ENCODE data around the gene ALLC.

Gene ALLC

DNA sequence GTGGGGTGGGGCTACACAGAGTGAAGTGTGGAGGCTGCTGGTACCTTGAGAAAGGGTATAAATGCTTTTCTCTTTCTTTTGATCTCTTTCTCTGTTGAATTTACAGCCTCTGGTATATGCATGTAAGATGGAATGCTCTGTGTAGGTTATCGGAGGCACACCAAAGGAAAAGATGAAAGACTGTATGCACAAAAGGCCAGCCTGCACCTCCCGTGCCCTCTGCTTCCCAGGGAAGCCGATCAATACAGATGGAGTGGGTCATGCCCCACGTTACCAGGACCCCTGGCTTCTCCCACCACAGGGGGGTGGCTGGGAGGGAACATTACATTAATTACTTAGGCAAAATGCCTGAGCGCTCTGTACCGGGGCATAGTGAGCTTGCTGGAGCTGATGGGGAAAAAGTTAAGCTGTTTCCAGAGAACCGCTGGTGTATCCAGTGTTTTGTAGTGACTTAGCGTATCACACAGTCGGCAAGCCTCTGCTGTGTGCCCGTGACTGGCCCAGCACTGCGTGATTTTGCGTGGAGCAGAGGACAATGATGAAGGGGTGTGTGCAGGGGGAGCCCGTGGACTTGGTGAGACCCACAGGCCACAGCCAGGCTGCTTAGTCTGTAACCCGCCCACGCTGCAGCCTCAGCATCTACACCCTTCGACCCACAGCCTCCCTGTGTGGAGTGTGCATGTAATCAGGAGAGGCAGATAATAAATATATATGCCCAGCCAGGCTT is 8.0 kb downstream of the ALLC start:
- no peaks in the 10 kb centered on the region for H3K36me3 ChIP-seq (ENCODE audit: control insufficient read depth in 2 of 2, insufficient read depth in 2 of 2, low read length in 2 of 2)
- no peaks in the 10 kb centered on the region for H3K4me1 ChIP-seq (ENCODE audit: control insufficient read depth in 2 of 2, insufficient read depth in 2 of 2, low read length in 2 of 2)
- H3K27me3 ChIP-seq (ENCODE audit: control insufficient read depth in 2 of 2, insufficient read depth in 2 of 2, low read length in 2 of 2) = no peaks in the 10 kb centered on the region
- no peak overlapping the region for H3K9ac ChIP-seq (ENCODE audit: low read depth in 1 of 2, low read length in 2 of 2)
- no peaks in the 10 kb centered on the region for H3K9me3 ChIP-seq (ENCODE audit: control insufficient read depth in 2 of 2, low read length in 2 of 2)
- H3K4me3 ChIP-seq (ENCODE audit: low read length in 2 of 2) = no peak overlapping the region
- no peak overlapping the region for H3K27ac ChIP-seq (ENCODE audit: low read depth in 2 of 2, low read length in 2 of 2)

DNA sequence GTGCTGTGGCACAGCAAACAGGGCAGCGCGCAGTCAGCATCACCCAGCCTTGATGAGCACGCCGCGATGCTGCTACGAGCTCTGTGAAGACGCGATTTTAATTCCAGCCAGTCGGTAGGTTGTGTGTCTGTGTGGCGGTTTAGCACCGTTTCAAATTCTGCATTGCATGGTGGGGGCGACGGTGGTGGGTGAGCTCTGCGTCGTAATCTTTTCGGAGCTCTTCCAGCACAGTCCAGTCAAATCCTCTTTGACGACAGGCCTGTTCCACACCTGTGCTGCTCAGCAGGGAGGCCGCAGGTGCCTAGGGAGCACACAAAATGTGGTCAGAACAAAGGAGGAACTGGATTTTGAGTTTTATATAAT is 8.6 kb downstream of the ALLC start:
- Histone ChIP-seq H3K4me1 (ENCODE audit: control insufficient read depth in 2 of 2, insufficient read depth in 2 of 2, low read length in 2 of 2) (no peaks in the 10 kb centered on the region), H3K27ac (ENCODE audit: low read depth in 2 of 2, low read length in 2 of 2) (no peak overlapping the region), H3K36me3 (ENCODE audit: control insufficient read depth in 2 of 2, insufficient read depth in 2 of 2, low read length in 2 of 2) (no peaks in the 10 kb centered on the region), H3K9me3 (ENCODE audit: control insufficient read depth in 2 of 2, low read length in 2 of 2) (no peaks in the 10 kb centered on the region), H3K27me3 (ENCODE audit: control insufficient read depth in 2 of 2, insufficient read depth in 2 of 2, low read length in 2 of 2) (no peaks in the 10 kb centered on the region), H3K9ac (ENCODE audit: low read depth in 1 of 2, low read length in 2 of 2) (no peak overlapping the region), H3K4me3 (ENCODE audit: low read length in 2 of 2) (no peak overlapping the region)

DNA sequence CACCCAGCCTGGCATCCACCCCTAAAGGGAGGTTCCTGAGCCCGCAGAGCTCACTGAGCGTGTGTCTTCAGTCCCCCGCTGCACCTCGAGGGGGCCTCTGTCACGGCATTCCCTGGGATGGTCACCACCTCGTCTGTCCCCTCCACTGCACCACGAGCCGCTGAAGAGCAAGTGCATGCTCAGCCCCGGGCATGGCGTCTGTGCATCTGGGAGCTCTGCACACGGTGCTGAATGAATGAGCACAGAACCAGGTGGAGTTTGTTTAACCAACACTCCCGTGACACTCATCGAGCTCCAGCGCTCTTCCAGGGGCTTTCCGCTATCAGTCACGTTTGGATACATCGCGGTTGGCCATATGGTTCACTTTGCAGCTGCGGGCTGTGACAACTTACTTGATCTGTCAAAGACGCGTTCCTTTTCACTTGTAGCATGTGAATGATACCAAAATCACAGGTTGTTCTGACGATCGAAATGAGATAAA is 9.2 kb downstream of the ALLC start:
- H3K9ac ChIP-seq (ENCODE audit: low read depth in 1 of 2, low read length in 2 of 2) = no peak overlapping the region
- no peaks in the 10 kb centered on the region for H3K36me3 ChIP-seq (ENCODE audit: control insufficient read depth in 2 of 2, insufficient read depth in 2 of 2, low read length in 2 of 2)
- no peaks in the 10 kb centered on the region for H3K9me3 ChIP-seq (ENCODE audit: control insufficient read depth in 2 of 2, low read length in 2 of 2)
- no peak overlapping the region for H3K4me3 ChIP-seq (ENCODE audit: low read length in 2 of 2)
- H3K27me3 ChIP-seq (ENCODE audit: control insufficient read depth in 2 of 2, insufficient read depth in 2 of 2, low read length in 2 of 2) = no peaks in the 10 kb centered on the region
- no peak overlapping the region for H3K27ac ChIP-seq (ENCODE audit: low read depth in 2 of 2, low read length in 2 of 2)
- H3K4me1 ChIP-seq (ENCODE audit: control insufficient read depth in 2 of 2, insufficient read depth in 2 of 2, low read length in 2 of 2) = no peaks in the 10 kb centered on the region

DNA sequence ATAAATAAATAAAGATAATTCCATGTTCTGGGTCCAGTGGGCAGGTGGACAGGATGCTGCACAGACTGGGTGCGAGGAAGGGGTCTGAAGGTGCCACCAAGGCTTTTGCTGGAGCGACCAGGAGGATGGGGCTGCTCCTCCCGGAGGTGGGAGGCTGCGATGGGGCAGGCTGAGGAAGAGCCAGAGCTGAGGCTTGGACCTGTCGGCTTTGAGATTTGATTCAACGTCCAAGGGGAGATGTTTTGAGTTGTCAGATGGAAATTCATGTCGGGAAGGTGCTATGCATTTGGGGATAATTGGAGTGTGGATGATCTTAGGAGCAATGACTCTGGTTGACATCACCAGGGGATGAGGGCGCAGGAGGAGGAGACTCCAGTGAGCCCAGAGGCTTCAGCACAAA is 11.7 kb downstream of the ALLC start:
- Histone ChIP-seq H3K27me3 (ENCODE audit: control insufficient read depth in 2 of 2, insufficient read depth in 2 of 2, low read length in 2 of 2) (no peaks in the 10 kb centered on the region), H3K27ac (ENCODE audit: low read depth in 2 of 2, low read length in 2 of 2) (no peak overlapping the region), H3K4me1 (ENCODE audit: control insufficient read depth in 2 of 2, insufficient read depth in 2 of 2, low read length in 2 of 2) (no peaks in the 10 kb centered on the region), H3K9me3 (ENCODE audit: control insufficient read depth in 2 of 2, low read length in 2 of 2) (no peaks in the 10 kb centered on the region), H3K4me3 (ENCODE audit: low read length in 2 of 2) (no peak overlapping the region), H3K9ac (ENCODE audit: low read depth in 1 of 2, low read length in 2 of 2) (no peak overlapping the region), H3K36me3 (ENCODE audit: control insufficient read depth in 2 of 2, insufficient read depth in 2 of 2, low read length in 2 of 2) (no peaks in the 10 kb centered on the region)

DNA sequence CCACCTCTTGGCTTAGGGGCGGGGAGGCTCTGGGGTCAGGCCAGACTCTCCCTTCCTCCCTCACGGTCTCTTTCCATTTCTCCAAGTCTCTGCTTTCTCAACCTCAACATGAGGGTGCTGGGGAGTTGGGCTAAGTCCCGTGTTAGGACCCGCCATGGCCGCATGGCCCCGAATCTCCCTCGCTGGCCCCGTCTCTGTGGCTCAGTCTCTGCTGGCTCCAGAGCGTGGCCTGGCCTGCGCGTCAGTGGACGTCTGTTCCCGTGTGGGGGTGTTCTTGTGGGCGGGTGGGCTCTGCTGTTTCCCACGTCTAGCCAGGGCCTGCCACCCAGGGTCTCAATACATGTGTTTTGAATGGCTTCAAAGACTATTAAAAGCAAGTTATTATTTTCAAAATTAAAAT is 12.4 kb downstream of the ALLC start:
- no peaks in the 10 kb centered on the region for H3K36me3 ChIP-seq (ENCODE audit: control insufficient read depth in 2 of 2, insufficient read depth in 2 of 2, low read length in 2 of 2)
- H3K9ac ChIP-seq (ENCODE audit: low read depth in 1 of 2, low read length in 2 of 2) = no peak overlapping the region
- no peaks in the 10 kb centered on the region for H3K4me1 ChIP-seq (ENCODE audit: control insufficient read depth in 2 of 2, insufficient read depth in 2 of 2, low read length in 2 of 2)
- H3K27ac ChIP-seq (ENCODE audit: low read depth in 2 of 2, low read length in 2 of 2) = no peak overlapping the region
- no peak overlapping the region for H3K4me3 ChIP-seq (ENCODE audit: low read length in 2 of 2)
- H3K9me3 ChIP-seq (ENCODE audit: control insufficient read depth in 2 of 2, low read length in 2 of 2) = no peaks in the 10 kb centered on the region
- H3K27me3 ChIP-seq (ENCODE audit: control insufficient read depth in 2 of 2, insufficient read depth in 2 of 2, low read length in 2 of 2) = no peaks in the 10 kb centered on the region

DNA sequence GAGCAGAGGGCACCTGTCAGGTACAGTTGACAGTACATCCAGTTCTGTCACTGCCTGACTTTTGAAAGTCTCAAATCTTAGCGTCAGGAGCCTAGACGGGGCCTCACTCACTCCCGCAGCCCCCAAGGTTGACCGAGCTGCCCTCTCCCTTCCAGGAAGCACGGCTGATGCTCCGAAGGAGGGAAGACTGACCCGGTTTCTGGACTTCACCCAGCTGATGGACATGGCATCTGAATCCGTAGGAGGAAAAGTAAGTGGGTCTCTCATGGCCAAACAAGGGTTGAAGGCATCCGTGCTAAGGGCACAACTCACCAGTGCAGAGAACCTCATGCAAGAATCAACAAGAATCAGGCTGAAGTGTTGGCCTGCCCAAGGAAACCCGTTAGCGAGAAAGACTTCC is 12.9 kb downstream of the ALLC start:
- Histone ChIP-seq H3K9ac (ENCODE audit: low read depth in 1 of 2, low read length in 2 of 2) (no peak overlapping the region), H3K4me1 (ENCODE audit: control insufficient read depth in 2 of 2, insufficient read depth in 2 of 2, low read length in 2 of 2) (no peaks in the 10 kb centered on the region), H3K9me3 (ENCODE audit: control insufficient read depth in 2 of 2, low read length in 2 of 2) (no peaks in the 10 kb centered on the region), H3K36me3 (ENCODE audit: control insufficient read depth in 2 of 2, insufficient read depth in 2 of 2, low read length in 2 of 2) (no peaks in the 10 kb centered on the region), H3K4me3 (ENCODE audit: low read length in 2 of 2) (no peak overlapping the region), H3K27me3 (ENCODE audit: control insufficient read depth in 2 of 2, insufficient read depth in 2 of 2, low read length in 2 of 2) (no peaks in the 10 kb centered on the region), H3K27ac (ENCODE audit: low read depth in 2 of 2, low read length in 2 of 2) (no peak overlapping the region)

DNA sequence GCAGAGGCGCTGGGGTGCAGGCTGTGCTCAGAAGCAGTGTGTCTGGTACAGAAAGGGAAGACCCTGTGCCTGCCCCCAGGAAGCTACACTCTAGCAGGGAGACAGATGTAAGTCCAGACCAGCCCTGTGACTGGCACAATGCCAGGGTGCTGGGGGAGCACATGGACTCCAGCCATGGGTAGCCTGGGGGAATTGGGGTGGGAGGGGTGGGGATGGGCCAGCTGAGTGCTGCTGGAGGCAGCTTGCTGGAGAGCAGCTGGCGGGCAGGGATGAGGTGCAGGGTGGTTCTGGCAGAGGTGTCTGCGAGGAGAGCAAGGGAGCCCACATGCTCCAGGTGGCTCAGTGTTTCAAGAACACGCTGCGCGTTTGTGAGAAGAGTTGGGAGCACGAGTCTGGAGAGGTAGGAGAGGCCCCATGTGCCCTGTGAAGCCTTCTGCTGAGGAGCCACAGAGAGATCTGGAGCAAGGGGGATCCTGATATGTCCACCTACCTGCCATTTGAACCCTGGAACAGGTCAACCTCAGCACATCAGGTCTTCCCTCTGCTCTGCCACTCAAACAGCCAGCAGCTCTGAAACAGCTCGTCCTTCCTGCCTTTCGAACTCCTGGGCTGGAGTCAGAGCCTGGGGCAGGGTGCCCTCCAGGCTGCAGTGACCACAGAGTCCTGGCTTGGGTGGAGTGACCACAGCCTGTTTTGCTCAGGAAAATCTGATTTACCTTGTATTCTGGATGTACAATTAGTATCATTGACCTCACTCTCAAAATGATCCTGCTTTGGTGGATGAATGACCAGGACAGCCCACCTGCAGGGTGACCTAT is 15.1 kb downstream of the ALLC start:
- H3K27me3 ChIP-seq (ENCODE audit: control insufficient read depth in 2 of 2, insufficient read depth in 2 of 2, low read length in 2 of 2) = no peaks in the 10 kb centered on the region
- no peak overlapping the region for H3K4me3 ChIP-seq (ENCODE audit: low read length in 2 of 2)
- no peak overlapping the region for H3K27ac ChIP-seq (ENCODE audit: low read depth in 2 of 2, low read length in 2 of 2)
- no peaks in the 10 kb centered on the region for H3K36me3 ChIP-seq (ENCODE audit: control insufficient read depth in 2 of 2, insufficient read depth in 2 of 2, low read length in 2 of 2)
- no peaks in the 10 kb centered on the region for H3K4me1 ChIP-seq (ENCODE audit: control insufficient read depth in 2 of 2, insufficient read depth in 2 of 2, low read length in 2 of 2)
- no peaks in the 10 kb centered on the region for H3K9me3 ChIP-seq (ENCODE audit: control insufficient read depth in 2 of 2, low read length in 2 of 2)
- no peak overlapping the region for H3K9ac ChIP-seq (ENCODE audit: low read depth in 1 of 2, low read length in 2 of 2)

DNA sequence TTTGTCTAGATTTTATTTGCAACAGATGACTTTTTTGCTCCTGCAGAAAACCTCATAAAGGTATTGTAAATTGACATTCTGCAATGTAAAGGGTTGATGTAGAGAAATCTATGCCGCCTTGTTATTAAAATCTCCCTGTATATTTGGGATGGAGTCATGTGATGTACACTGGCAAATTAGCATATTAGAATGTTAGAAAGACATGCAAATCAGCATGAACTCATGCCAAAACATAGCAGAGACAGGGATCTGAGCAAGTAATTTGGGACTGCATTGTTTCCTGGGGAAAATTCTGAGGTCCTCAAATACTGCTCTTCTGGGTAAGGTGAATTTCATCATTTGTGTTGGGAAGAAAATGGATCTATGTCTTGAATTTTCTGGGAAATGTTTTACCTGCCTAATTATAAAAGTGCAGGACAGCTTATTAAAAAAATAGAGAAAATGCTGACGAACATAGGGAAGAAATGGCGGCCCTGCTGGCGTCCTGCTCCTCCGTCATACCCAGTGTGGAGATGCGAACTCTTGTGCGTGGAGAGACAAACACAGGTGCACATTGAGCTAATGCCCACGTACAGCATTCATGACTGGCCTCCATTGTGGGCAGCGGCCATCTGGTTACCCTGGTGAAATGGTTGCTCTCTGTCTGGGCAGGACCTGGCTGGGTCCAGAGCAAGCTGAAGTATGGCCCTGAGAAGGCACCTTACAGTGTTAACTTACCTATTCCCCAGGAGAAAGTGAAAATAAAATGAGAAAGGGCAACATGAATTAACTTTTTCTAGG is 16.3 kb downstream of the ALLC start:
- Histone ChIP-seq H3K27me3 (ENCODE audit: control insufficient read depth in 2 of 2, insufficient read depth in 2 of 2, low read length in 2 of 2) (no peaks in the 10 kb centered on the region), H3K9ac (ENCODE audit: low read depth in 1 of 2, low read length in 2 of 2) (no peak overlapping the region), H3K27ac (ENCODE audit: low read depth in 2 of 2, low read length in 2 of 2) (no peak overlapping the region), H3K9me3 (ENCODE audit: control insufficient read depth in 2 of 2, low read length in 2 of 2) (no peaks in the 10 kb centered on the region), H3K4me1 (ENCODE audit: control insufficient read depth in 2 of 2, insufficient read depth in 2 of 2, low read length in 2 of 2) (no peaks in the 10 kb centered on the region), H3K36me3 (ENCODE audit: control insufficient read depth in 2 of 2, insufficient read depth in 2 of 2, low read length in 2 of 2) (no peaks in the 10 kb centered on the region), H3K4me3 (ENCODE audit: low read length in 2 of 2) (no peak overlapping the region)

DNA sequence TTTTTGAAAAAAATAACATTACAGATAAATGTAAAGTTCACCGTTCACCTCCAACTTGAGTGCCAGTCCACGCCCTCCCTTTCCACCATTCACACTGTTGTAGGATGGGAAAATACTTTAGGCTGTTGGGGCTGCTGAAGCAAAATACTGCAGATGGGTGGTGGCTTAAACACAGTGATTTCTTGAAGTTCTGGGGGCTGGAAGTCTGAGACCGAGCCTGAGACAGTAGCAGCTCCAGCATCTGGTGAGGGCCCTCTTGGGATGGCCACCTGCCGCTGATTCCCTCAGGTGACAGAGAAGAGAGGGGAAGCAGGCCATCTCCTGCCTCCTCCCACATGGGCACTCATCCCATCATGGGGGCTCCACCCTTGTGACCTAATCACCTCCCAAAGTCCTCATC is 17.7 kb downstream of the ALLC start:
- H3K27ac ChIP-seq (ENCODE audit: low read depth in 2 of 2, low read length in 2 of 2) = no peak overlapping the region

DNA sequence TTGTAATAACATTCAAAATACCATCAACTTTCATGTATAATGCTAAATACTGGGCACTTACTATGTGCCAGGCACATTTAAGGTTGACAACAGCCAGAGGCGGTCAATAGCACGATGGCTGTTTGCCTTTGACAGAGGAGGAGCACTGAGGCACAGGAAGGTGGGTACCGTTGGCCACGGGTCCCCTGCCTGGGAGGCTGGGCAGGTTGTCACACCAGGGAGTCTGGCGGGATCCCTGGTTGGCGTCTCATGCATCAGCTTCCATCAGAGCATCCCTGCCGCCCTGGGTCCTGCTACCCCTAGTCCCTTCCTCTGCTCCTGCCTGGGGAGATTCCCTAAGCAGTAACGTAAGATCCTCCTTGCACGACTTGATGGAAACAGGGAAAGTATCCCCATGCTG is 19.4 kb downstream of the ALLC start:
- H3K27me3 ChIP-seq (ENCODE audit: control insufficient read depth in 2 of 2, insufficient read depth in 2 of 2, low read length in 2 of 2) = no peaks in the 10 kb centered on the region
- no peak overlapping the region for H3K4me3 ChIP-seq (ENCODE audit: low read length in 2 of 2)
- no peaks in the 10 kb centered on the region for H3K4me1 ChIP-seq (ENCODE audit: control insufficient read depth in 2 of 2, insufficient read depth in 2 of 2, low read length in 2 of 2)

More for the DNA sequence above, 17.7 kb downstream of the ALLC start:
- H3K9me3 ChIP-seq (ENCODE audit: control insufficient read depth in 2 of 2, low read length in 2 of 2) = no peaks in the 10 kb centered on the region
- no peaks in the 10 kb centered on the region for H3K27me3 ChIP-seq (ENCODE audit: control insufficient read depth in 2 of 2, insufficient read depth in 2 of 2, low read length in 2 of 2)
- H3K9ac ChIP-seq (ENCODE audit: low read depth in 1 of 2, low read length in 2 of 2) = no peak overlapping the region
- no peaks in the 10 kb centered on the region for H3K4me1 ChIP-seq (ENCODE audit: control insufficient read depth in 2 of 2, insufficient read depth in 2 of 2, low read length in 2 of 2)
- no peaks in the 10 kb centered on the region for H3K36me3 ChIP-seq (ENCODE audit: control insufficient read depth in 2 of 2, insufficient read depth in 2 of 2, low read length in 2 of 2)
- H3K4me3 ChIP-seq (ENCODE audit: low read length in 2 of 2) = no peak overlapping the region

More for the DNA sequence above, 19.4 kb downstream of the ALLC start:
- H3K27ac ChIP-seq (ENCODE audit: low read depth in 2 of 2, low read length in 2 of 2) = no peak overlapping the region
- no peak overlapping the region for H3K9ac ChIP-seq (ENCODE audit: low read depth in 1 of 2, low read length in 2 of 2)
- no peaks in the 10 kb centered on the region for H3K36me3 ChIP-seq (ENCODE audit: control insufficient read depth in 2 of 2, insufficient read depth in 2 of 2, low read length in 2 of 2)
- H3K9me3 ChIP-seq (ENCODE audit: control insufficient read depth in 2 of 2, low read length in 2 of 2) = no peaks in the 10 kb centered on the region

Measured in mucosa of rectum (tissue), 2 donors.